ENCODE data around the gene CHST11.

Gene CHST11

GRCh38 chr12:104772336-104772735, 315.6 kb downstream of the CHST11 start:
- H3K4me2 ChIP-seq (ENCODE audit: low read length): no peak overlapping the region
- H3K79me2 ChIP-seq (ENCODE audit: control insufficient read depth, low read length): no peaks in the 10 kb centered on the region
- no peaks in the 10 kb centered on the region for H3K4me1 ChIP-seq (ENCODE audit: control insufficient read depth, low read length)
- H4K20me1 ChIP-seq (ENCODE audit: control insufficient read depth, insufficient read depth, low read depth, low read length): no peaks in the 10 kb centered on the region
- TF ChIP-seq EZH2phosphoT487 (IDR thresholded peaks at IDR 0.05; ENCODE audit: borderline replicate concordance, low read length): no peak
- TF ChIP-seq CTCF (IDR thresholded peaks at IDR 0.05; ENCODE audit: low read depth, low read length, poor library complexity, severe bottlenecking): no peak
- H3K27ac ChIP-seq (ENCODE audit: low read depth, low read length): no peak overlapping the region
- no peaks in the 10 kb centered on the region for H3F3A ChIP-seq (ENCODE audit: control insufficient read depth, insufficient read depth)
- no peaks in the 10 kb centered on the region for H3K9me2 ChIP-seq (replicated peaks; ENCODE audit: control insufficient read depth, low read length)
- H3K36me3 ChIP-seq (ENCODE audit: control insufficient read depth, low read length): no peaks in the 10 kb centered on the region
- no peaks in the 10 kb centered on the region for H3K27me3 ChIP-seq (ENCODE audit: control insufficient read depth, low read length)
- no peak overlapping the region for H3K4me3 ChIP-seq (ENCODE audit: low read length)
- H3K9me3 ChIP-seq (ENCODE audit: control insufficient read depth, insufficient read depth, low read length): peaks cover 14% of the 10 kb centered on the region

- TF ChIP-seq CTCF (IDR thresholded peaks at IDR 0.05; ENCODE audit: low read depth, low read length, poor library complexity, severe bottlenecking) (no peak), EZH2phosphoT487 (IDR thresholded peaks at IDR 0.05; ENCODE audit: borderline replicate concordance, low read length) (no peak)
- no peak overlapping the region for H3K4me2 ChIP-seq (ENCODE audit: low read length)
- no peaks in the 10 kb centered on the region for H4K20me1 ChIP-seq (ENCODE audit: control insufficient read depth, insufficient read depth, low read depth, low read length)
- no peaks in the 10 kb centered on the region for H3K27me3 ChIP-seq (ENCODE audit: control insufficient read depth, low read length)
- no peaks in the 10 kb centered on the region for H3K79me2 ChIP-seq (ENCODE audit: control insufficient read depth, low read length)
- H3F3A ChIP-seq (ENCODE audit: control insufficient read depth, insufficient read depth): no peaks in the 10 kb centered on the region
- no peaks in the 10 kb centered on the region for H3K4me1 ChIP-seq (ENCODE audit: control insufficient read depth, low read length)
- no peaks in the 10 kb centered on the region for H3K36me3 ChIP-seq (ENCODE audit: control insufficient read depth, low read length)
- H3K27ac ChIP-seq (ENCODE audit: low read depth, low read length): no peak overlapping the region
- peaks cover 24% of the 10 kb centered on the region for H3K9me3 ChIP-seq (ENCODE audit: control insufficient read depth, insufficient read depth, low read length)
- no peaks in the 10 kb centered on the region for H3K9me2 ChIP-seq (replicated peaks; ENCODE audit: control insufficient read depth, low read length)
- no peak overlapping the region for H3K4me3 ChIP-seq (ENCODE audit: low read length)
Measured at GRCh38 chr12:104775731-104776231, 319.0 kb downstream of the CHST11 start.

- H3K27ac ChIP-seq (ENCODE audit: low read depth, low read length): no peak overlapping the region
- H3K9me3 ChIP-seq (ENCODE audit: control insufficient read depth, insufficient read depth, low read length): peaks cover 20% of the 10 kb centered on the region
- no peaks in the 10 kb centered on the region for H3K27me3 ChIP-seq (ENCODE audit: control insufficient read depth, low read length)
- TF ChIP-seq EZH2phosphoT487 (IDR thresholded peaks at IDR 0.05; ENCODE audit: borderline replicate concordance, low read length) (no peak), CTCF (IDR thresholded peaks at IDR 0.05; ENCODE audit: low read depth, low read length, poor library complexity, severe bottlenecking) (no peak)
- H3K9me2 ChIP-seq (replicated peaks; ENCODE audit: control insufficient read depth, low read length): no peaks in the 10 kb centered on the region
- no peak overlapping the region for H3K4me2 ChIP-seq (ENCODE audit: low read length)
- no peaks in the 10 kb centered on the region for H3F3A ChIP-seq (ENCODE audit: control insufficient read depth, insufficient read depth)
- no peaks in the 10 kb centered on the region for H3K4me1 ChIP-seq (ENCODE audit: control insufficient read depth, low read length)
- H4K20me1 ChIP-seq (ENCODE audit: control insufficient read depth, insufficient read depth, low read depth, low read length): no peaks in the 10 kb centered on the region
- no peaks in the 10 kb centered on the region for H3K79me2 ChIP-seq (ENCODE audit: control insufficient read depth, low read length)
- H3K36me3 ChIP-seq (ENCODE audit: control insufficient read depth, low read length): no peaks in the 10 kb centered on the region
- no peak overlapping the region for H3K4me3 ChIP-seq (ENCODE audit: low read length)
Measured at GRCh38 chr12:104779134-104779533, 322.4 kb downstream of the CHST11 start.

Data from DOHH2 (cell line).